LNCAP (cell line): Measurements from ENCODE around the gene FBLN1.

Experiments used
- CTCF ChIP-seq: fragments of 450-650 bp; IDR thresholded peaks from 2 replicates; pipeline ENCODE4 v1.5.1; 2017; ENCODE audit warnings: mild to moderate bottlenecking

FBLN1 gene

GRCh38 chr22:45597460-45598192, 94.9 kb downstream of the FBLN1 start:
- no peak for TF ChIP-seq CTCF

GRCh38 chr22:45598596-45599217, 96.0 kb downstream of the FBLN1 start:
- no peak for TF ChIP-seq CTCF

GRCh38 chr22:45599836-45600577, 97.3 kb downstream of the FBLN1 start:
- no peak for TF ChIP-seq CTCF

GRCh38 chr22:45600790-45601730, 98.4 kb downstream of the FBLN1 start:
- TF ChIP-seq CTCF = no peak

GRCh38 chr22:45602004-45602733, 99.5 kb downstream of the FBLN1 start:
- TF ChIP-seq CTCF = no peak

GRCh38 chr22:45602824-45603595, 100.3 kb downstream of the FBLN1 start:
- no peak for TF ChIP-seq CTCF
